PFSK-1 (cell line): ENCODE results near the gene PBX2.

Experiments used
- SIN3A ChIP-seq: IDR thresholded peaks from 2 replicates; pipeline ENCODE4 v1.6.1; 2012; ENCODE audit warnings: mild to moderate bottlenecking, low read length, moderate library complexity, borderline replicate concordance; ENCODE audit not compliant: insufficient read depth
- TAF1 ChIP-seq: IDR thresholded peaks from 2 replicates; pipeline ENCODE4 v1.6.1; 2012; ENCODE audit warnings: low read length, control low read depth, borderline replicate concordance; ENCODE audit not compliant: insufficient read depth
- TF ChIP-seq, protein P1 (sequence below), 2 experiments: IDR thresholded peaks; 2 replicates each; pipeline versions ENCODE4 v1.6.1 to v1.8.0; 2011 to 2012; ENCODE audit warnings: low read depth in 2 of 2, low read length in 2 of 2, control low read depth in 1 of 2, inconsistent platforms in 1 of 2, mild to moderate bottlenecking in 1 of 2, moderate library complexity in 1 of 2; ENCODE audit not compliant: insufficient read depth in 1 of 2

GRCh38 chr6:32140420-32141046, 49.5 kb downstream of the PBX2 start:
- TF ChIP-seq, protein P1, sequence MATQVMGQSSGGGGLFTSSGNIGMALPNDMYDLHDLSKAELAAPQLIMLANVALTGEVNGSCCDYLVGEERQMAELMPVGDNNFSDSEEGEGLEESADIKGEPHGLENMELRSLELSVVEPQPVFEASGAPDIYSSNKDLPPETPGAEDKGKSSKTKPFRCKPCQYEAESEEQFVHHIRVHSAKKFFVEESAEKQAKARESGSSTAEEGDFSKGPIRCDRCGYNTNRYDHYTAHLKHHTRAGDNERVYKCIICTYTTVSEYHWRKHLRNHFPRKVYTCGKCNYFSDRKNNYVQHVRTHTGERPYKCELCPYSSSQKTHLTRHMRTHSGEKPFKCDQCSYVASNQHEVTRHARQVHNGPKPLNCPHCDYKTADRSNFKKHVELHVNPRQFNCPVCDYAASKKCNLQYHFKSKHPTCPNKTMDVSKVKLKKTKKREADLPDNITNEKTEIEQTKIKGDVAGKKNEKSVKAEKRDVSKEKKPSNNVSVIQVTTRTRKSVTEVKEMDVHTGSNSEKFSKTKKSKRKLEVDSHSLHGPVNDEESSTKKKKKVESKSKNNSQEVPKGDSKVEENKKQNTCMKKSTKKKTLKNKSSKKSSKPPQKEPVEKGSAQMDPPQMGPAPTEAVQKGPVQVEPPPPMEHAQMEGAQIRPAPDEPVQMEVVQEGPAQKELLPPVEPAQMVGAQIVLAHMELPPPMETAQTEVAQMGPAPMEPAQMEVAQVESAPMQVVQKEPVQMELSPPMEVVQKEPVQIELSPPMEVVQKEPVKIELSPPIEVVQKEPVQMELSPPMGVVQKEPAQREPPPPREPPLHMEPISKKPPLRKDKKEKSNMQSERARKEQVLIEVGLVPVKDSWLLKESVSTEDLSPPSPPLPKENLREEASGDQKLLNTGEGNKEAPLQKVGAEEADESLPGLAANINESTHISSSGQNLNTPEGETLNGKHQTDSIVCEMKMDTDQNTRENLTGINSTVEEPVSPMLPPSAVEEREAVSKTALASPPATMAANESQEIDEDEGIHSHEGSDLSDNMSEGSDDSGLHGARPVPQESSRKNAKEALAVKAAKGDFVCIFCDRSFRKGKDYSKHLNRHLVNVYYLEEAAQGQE (IDR thresholded peaks at IDR 0.05; ENCODE audit: insufficient read depth in 1 of 2, low read depth in 2 of 2, low read length in 2 of 2), result no peak
- TF ChIP-seq TAF1 (no peak), SIN3A (no peak)
